ENCODE measurements around the gene EMC1. TPM values are rescaled to one million over a fixed set of nuclear protein-coding genes. Genes with fewer than 3 reads are reported as not detected.

Gene EMC1
- polyA plus RNA-seq, 1 donor from 2014 or later = 75.3 TPM

DNA sequence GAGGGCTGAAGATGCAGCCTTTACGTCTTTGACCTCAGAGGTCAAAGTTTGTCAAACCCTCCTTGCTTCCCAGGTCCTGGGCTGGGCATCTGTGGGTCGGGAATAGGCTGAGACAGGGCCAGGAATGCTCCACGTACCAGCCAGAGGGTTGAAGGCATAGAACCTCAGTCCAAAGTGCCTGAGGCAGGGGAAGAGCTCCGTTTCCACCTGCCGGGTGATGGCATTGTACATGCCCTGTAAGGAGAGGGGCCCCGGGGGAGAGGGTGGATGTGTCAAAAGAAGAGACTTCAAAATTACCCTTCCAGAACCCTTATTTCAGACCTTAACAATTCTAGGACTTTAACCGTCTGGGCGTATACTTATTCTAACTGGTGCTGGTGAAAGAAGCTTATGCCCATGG is 33.6 kb upstream of the EMC1 start:
- H3K9me3 ChIP-seq (ENCODE audit: low read length) = no peaks in the 10 kb centered on the region
- H3K4me3 ChIP-seq (ENCODE audit: low read length) = no peak overlapping the region
- H3K9me2 ChIP-seq (ENCODE audit: insufficient read depth, low read length) = no peaks in the 10 kb centered on the region
- TF ChIP-seq SMC3 (conservative IDR thresholded peaks at IDR 0.05; ENCODE audit: poor library complexity) (no peak), REST (IDR thresholded peaks at IDR 0.05; ENCODE audit: borderline replicate concordance) (no peak), EZH2 (IDR thresholded peaks at IDR 0.05; ENCODE audit: borderline replicate concordance, insufficient read depth, low read length, poor library complexity, severe bottlenecking) (no peak), CTCF (IDR thresholded peaks at IDR 0.05; ENCODE audit: poor library complexity, severe bottlenecking) (no peak)
- no peaks in the 10 kb centered on the region for H3F3A ChIP-seq (ENCODE audit: insufficient read depth, low read length, poor library complexity, severe bottlenecking)
- H3K9ac ChIP-seq (ENCODE audit: low read length) = no peak overlapping the region
- H4K20me1 ChIP-seq (ENCODE audit: insufficient read depth) = no peaks in the 10 kb centered on the region
- H3K36me3 ChIP-seq (ENCODE audit: insufficient read depth, low read length) = no peaks in the 10 kb centered on the region
- no peak overlapping the region for H2AFZ ChIP-seq (ENCODE audit: low read depth, low read length)
- H3K27ac ChIP-seq (ENCODE audit: low read length) = no peak overlapping the region
- no peak overlapping the region for H3K4me2 ChIP-seq (ENCODE audit: low read length)
- H3K27me3 ChIP-seq (ENCODE audit: insufficient read depth, low read depth, low read length) = no peaks in the 10 kb centered on the region
- H3K79me2 ChIP-seq (replicated peaks; ENCODE audit: insufficient read depth, low read length) = no peaks in the 10 kb centered on the region

DNA sequence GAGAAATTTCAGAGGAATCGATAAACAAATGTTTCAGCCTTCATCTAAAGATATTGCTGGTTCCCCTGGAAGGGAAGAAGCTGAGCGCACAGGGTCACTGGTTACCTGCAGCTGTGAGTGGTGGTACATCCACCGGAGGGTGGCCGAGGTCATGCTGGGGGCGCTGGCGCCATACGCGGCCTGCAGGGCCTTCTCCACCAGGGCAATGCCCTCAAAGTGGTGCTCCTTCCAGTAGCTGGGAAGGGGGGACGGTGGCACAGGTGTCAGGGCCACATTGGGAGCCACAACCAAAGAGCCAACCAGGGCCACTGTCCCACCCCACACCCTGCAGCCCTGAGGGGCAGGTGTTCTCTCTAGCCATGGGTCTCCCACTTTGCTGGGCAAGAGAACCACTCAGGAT is 32.6 kb upstream of the EMC1 start:
- no peaks in the 10 kb centered on the region for H3K79me2 ChIP-seq (replicated peaks; ENCODE audit: insufficient read depth, low read length)
- no peak overlapping the region for H2AFZ ChIP-seq (ENCODE audit: low read depth, low read length)
- H3K27ac ChIP-seq (ENCODE audit: low read length) = no peak overlapping the region
- H3K9me3 ChIP-seq (ENCODE audit: low read length) = no peaks in the 10 kb centered on the region
- TF ChIP-seq MXI1 (conservative IDR thresholded peaks at IDR 0.05; ENCODE audit: poor library complexity, severe bottlenecking) = no peak
- no peak for TF ChIP-seq RAD21 (conservative IDR thresholded peaks at IDR 0.05)
- H3K9me2 ChIP-seq (ENCODE audit: insufficient read depth, low read length) = no peaks in the 10 kb centered on the region
- H3K36me3 ChIP-seq (ENCODE audit: insufficient read depth, low read length) = no peaks in the 10 kb centered on the region
- no peak overlapping the region for H3K4me3 ChIP-seq (ENCODE audit: low read length)
- H3K27me3 ChIP-seq (ENCODE audit: insufficient read depth, low read depth, low read length) = no peaks in the 10 kb centered on the region
- no peak overlapping the region for H3K4me2 ChIP-seq (ENCODE audit: low read length)
- no peaks in the 10 kb centered on the region for H3F3A ChIP-seq (ENCODE audit: insufficient read depth, low read length, poor library complexity, severe bottlenecking)
- no peak overlapping the region for H3K9ac ChIP-seq (ENCODE audit: low read length)
- H4K20me1 ChIP-seq (ENCODE audit: insufficient read depth) = no peaks in the 10 kb centered on the region

GRCh38 chr1:19274636-19275035 is 23.3 kb upstream of the EMC1 start:
- no peak for TF ChIP-seq CTCF (IDR thresholded peaks at IDR 0.05; ENCODE audit: poor library complexity, severe bottlenecking)
- TF ChIP-seq REST (IDR thresholded peaks at IDR 0.05; ENCODE audit: borderline replicate concordance) = no peak
- no peak for TF ChIP-seq SMC3 (conservative IDR thresholded peaks at IDR 0.05; ENCODE audit: poor library complexity)
- TF ChIP-seq POLR2AphosphoS5 (IDR thresholded peaks at IDR 0.05) = no peak
- no peak for TF ChIP-seq MXI1 (conservative IDR thresholded peaks at IDR 0.05; ENCODE audit: poor library complexity, severe bottlenecking)
- no peak for TF ChIP-seq RAD21 (conservative IDR thresholded peaks at IDR 0.05)
- no peak for TF ChIP-seq EP300 (conservative IDR thresholded peaks at IDR 0.05; ENCODE audit: poor library complexity, severe bottlenecking)
- no peak for TF ChIP-seq EZH2 (IDR thresholded peaks at IDR 0.05; ENCODE audit: borderline replicate concordance, insufficient read depth, low read length, poor library complexity, severe bottlenecking)
- H3F3A ChIP-seq (ENCODE audit: insufficient read depth, low read length, poor library complexity, severe bottlenecking) = no peaks in the 10 kb centered on the region
- H3K27me3 ChIP-seq (ENCODE audit: insufficient read depth, low read depth, low read length) = no peaks in the 10 kb centered on the region
- H3K4me3 ChIP-seq (ENCODE audit: low read length) = no peak overlapping the region
- H3K36me3 ChIP-seq (ENCODE audit: insufficient read depth, low read length) = no peaks in the 10 kb centered on the region
- no peak overlapping the region for H2AFZ ChIP-seq (ENCODE audit: low read depth, low read length)
- no peaks in the 10 kb centered on the region for H3K9me3 ChIP-seq (ENCODE audit: low read length)
- H3K9me2 ChIP-seq (ENCODE audit: insufficient read depth, low read length) = no peaks in the 10 kb centered on the region
- no peaks in the 10 kb centered on the region for H4K20me1 ChIP-seq (ENCODE audit: insufficient read depth)
- H3K9ac ChIP-seq (ENCODE audit: low read length) = no peak overlapping the region
- H3K79me2 ChIP-seq (replicated peaks; ENCODE audit: insufficient read depth, low read length) = no peaks in the 10 kb centered on the region
- H3K4me2 ChIP-seq (ENCODE audit: low read length) = no peak overlapping the region
- H3K27ac ChIP-seq (ENCODE audit: low read length) = no peak overlapping the region

All from neural cell (in vitro differentiated cells).